OCI-M2 (cell line): ENCODE data around the gene THSD1.

ENCODE experiments used
- DNase-seq: peaks from one replicate; lab custom pipeline; 2025; ENCODE audit not compliant: unreplicated experiment; lab: John Stamatoyannopoulos, UW

Gene THSD1, protein sequence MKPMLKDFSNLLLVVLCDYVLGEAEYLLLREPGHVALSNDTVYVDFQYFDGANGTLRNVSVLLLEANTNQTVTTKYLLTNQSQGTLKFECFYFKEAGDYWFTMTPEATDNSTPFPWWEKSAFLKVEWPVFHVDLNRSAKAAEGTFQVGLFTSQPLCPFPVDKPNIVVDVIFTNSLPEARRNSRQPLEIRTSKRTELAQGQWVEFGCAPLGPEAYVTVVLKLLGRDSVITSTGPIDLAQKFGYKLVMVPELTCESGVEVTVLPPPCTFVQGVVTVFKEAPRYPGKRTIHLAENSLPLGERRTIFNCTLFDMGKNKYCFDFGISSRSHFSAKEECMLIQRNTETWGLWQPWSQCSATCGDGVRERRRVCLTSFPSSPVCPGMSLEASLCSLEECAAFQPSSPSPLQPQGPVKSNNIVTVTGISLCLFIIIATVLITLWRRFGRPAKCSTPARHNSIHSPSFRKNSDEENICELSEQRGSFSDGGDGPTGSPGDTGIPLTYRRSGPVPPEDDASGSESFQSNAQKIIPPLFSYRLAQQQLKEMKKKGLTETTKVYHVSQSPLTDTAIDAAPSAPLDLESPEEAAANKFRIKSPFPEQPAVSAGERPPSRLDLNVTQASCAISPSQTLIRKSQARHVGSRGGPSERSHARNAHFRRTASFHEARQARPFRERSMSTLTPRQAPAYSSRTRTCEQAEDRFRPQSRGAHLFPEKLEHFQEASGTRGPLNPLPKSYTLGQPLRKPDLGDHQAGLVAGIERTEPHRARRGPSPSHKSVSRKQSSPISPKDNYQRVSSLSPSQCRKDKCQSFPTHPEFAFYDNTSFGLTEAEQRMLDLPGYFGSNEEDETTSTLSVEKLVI

DNA sequence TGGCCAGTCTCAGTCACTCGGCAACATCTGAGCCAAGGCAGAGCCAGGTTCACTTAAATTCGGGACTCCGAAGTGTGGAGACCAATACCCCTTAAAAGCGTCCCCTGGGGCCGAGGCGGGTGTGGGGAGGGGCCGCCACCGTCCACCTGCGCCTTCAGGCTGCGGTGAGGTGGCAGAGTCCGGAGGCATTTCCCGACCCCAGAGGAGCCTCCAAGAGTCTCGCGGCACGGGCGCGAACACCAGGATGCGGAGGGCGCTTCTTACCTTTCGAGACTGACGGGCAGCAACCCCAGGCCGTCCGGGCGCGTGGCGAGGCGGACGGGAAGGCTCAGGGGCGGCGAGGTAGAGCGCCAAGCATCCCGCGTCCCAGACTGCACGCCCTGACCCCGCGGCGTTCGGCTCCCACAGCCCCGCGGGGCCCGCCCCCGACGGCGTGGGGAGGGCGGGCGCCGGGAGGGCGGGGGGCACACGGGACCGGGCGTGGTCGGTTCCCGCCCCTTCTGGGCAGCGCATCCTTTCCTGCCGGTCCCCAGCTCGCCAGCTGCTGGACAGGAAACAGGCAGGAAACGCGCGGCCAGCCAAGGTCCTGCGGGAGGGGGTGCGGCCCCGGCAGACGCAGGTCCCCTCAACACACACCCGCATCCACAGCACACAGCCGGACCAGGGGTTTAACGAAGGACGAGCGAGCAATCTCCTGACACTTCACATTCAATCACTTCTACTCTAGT, at the start of gene THSD1:
Gene THSD1, minus strand, starts transcription at position 406 of the 728 bp plus-strand sequence. CDS start 3,572 bp downstream, outside the sequence.
- DNase-seq: no peak

GRCh38 chr13:52455677-52456041, 49.7 kb upstream of the THSD1 start:
- no peak for DNase-seq

DNA sequence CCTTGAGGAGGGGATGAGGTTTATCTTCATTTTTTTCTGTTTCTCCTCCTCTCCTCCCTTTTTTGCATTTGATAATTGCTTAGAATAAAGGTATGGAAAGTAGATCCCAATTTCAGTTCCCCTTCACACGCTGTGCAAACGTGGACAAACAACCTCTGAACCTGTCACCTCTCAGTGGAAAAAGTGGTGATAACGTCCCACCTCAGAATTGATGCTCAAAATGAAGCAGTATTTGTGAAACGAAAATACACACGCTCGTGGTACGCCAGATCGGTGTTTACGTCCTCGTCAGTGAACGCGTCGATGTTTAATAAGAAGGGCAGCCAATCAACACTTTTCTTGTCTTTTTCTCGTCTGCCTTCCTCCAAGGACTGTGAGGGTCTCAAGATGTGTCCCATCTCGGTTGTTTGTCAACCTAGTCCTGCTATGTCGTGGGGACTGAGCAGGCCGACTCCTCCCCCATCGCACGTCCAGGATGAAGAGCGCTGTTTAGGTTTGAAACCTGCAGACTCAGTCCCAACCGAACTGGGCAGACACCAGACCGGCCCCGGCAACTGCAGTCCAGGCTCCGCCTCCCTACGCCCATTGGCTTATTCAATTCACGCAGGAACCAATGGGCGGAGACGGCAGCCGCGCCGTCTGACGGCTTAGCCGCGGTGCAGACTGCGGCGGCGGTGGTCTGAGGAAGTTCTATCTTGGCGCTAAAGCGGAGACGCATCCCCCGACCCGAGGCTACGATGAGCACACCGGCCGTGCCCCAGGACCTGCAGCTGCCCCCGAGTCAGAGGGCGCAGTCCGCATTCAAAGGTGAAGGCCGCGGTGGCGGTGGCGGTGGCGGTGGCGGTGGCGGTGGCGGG, 49.1 kb upstream of the THSD1 start, which contains the start of gene CKAP2:
Gene CKAP2, plus strand, starts transcription at position 659 of the 857 bp plus-strand sequence. Its CDS starts 79 bp downstream, at position 738.
- DNase-seq: peak; percentile 87

GRCh38 chr13:52454459-52454819, 48.5 kb upstream of the THSD1 start:
- DNase-seq: no peak

- DNase-seq: no peak
These were observed 46.5 kb upstream of the THSD1 start for GRCh38 chr13:52452470-52452869.

- no peak for DNase-seq
These were observed 45.3 kb upstream of the THSD1 start for GRCh38 chr13:52451135-52451804.

- no peak for DNase-seq
These were observed 44.8 kb upstream of the THSD1 start for GRCh38 chr13:52450793-52451116.

DNA sequence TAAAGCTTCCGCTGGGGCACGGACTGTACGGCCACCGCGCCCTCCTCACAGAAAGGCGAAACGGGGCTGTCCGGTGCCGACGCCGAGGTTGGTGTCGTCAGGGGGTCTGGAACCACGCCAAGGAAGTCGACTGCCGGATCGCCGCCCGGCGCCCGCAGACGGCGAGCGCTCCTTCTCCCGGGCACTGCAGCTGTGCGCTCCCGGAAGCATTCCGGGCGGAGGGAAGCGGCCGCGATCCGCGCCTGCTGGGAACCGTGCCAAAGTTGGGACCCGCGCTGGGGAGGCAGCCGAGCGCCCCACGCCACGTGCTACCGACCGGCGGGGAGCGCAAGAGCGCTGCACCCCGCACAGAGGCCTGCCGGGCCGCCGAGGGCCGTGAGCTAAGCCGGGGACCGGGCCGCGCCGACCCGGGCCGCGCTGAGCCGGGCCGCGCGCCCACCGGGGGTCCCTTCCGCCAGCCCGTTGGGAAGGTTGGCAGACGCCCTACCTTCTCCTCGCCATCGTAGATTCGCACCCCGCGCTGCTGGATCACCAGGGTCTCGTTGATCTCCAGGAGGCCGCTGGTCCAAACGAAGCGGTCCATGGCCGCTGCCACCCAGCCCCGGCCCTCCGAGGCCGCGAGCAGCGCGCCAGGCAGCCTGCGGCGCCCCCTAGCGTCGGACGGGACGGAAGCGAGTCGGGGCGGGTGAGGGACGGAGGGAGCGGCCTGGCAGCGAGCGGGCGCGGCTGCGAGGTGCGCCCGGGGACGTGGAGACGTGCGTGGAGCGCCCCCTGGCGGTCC, 44.2 kb upstream of the THSD1 start, which contains the start of gene VPS36:
Gene VPS36, minus strand, starts transcription at position 623 of the 781 bp plus-strand sequence. Its CDS starts 40 bp downstream, at position 583.
- DNase-seq: peak; percentile 61

GRCh38 chr13:52449331-52450011, 43.5 kb upstream of the THSD1 start:
- DNase-seq: no peak

- no peak for DNase-seq
These were observed 42.0 kb upstream of the THSD1 start for GRCh38 chr13:52447815-52448552.

DNA sequence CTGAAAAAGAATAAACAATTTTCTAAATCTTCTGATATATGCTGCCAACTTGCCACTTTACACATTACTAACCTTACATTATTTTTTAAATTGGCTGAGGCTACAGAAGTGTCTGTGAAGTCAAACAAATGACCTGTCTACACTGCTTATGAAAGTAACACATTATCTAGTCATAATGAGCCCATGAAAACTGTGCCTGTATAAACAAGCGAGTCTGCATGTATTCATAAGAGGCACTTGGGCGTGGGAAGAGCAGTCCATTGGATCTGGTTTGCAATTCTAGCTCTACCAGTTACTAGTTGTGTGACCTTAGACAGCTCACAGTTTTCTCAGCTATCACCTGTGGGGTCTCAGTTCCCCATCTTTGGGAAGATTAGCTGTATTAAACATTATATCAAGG, 41.4 kb upstream of the THSD1 start:
- no peak for DNase-seq

GRCh38 chr13:52446265-52446664, 40.3 kb upstream of the THSD1 start:
- no peak for DNase-seq

- DNase-seq: no peak
These were observed 26.5 kb upstream of the THSD1 start for GRCh38 chr13:52432456-52432855.

DNA sequence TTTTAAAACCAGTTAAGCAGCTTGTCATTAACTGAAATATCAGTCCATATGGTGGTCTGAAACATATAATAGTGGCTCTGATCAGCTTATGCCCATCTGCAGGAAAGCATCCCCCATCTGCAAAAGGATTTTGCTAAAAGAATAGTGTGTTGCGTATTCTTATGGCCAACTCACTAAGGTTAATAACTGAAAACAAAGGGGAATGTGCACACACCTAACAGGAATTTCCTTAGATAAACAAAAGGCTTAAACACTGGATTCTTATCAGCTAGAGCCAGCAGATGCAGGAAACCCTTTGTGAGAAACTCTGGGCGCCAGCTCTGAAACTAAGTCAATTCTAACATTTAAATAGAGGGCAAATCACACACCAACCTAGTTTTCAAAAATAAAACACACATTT, 22.3 kb upstream of the THSD1 start:
- DNase-seq: no peak

- no peak for DNase-seq
These were observed 15.2 kb upstream of the THSD1 start for GRCh38 chr13:52421216-52421615.

DNA sequence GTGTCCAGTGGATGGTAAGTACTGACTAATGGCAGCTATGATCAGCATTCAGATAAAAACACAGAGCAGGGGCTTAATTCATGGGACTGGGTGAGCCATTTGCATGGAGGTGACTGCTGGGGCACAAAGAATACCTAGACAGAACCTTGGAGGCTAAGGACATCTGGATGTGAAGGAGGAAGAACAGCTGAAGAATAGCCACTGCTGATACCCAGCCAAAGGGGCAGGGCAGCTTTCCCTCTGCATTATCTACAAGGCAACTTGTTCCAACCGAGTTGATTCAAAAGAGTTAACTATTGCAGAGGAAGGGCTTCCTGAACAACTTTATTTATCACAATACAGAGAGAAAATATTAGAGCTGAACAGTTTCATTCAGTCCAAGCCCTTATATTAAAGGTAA, 13.1 kb upstream of the THSD1 start:
- no peak for DNase-seq

DNA sequence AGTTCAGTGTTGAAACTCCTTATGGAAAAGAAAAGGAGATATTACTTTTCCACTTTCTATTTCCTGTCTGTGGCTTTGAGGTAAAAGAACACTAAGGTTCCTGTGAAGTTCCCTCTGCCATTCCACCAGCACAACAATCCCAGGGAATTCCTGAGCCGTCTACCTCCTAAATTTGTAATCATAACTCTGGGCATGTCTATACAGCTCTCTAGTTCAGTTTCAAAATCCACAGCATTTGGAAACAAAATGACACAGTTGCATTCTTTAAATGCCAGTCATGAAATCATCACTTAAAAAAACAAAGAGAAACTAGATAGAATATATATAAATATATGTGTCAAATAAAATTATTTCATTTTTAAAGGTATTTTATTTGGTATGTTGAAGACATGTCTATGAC, 9.0 kb upstream of the THSD1 start:
- DNase-seq: no peak

GRCh38 chr13:52414051-52414450, 8.1 kb upstream of the THSD1 start:
- DNase-seq: no peak
